ENCODE measurements around the gene TUBB6. TPM values are rescaled to one million over a fixed set of nuclear protein-coding genes. Genes with fewer than 3 reads are reported as not detected.

The TUBB6 gene
- total and polyA plus RNA-seq, 2 experiments from 2014 or later, result 148 to 329 TPM

GRCh38 chr18:12282442-12283039 lies 25.5 kb upstream of the TUBB6 start (continued):
- TF ChIP-seq, protein P1, sequence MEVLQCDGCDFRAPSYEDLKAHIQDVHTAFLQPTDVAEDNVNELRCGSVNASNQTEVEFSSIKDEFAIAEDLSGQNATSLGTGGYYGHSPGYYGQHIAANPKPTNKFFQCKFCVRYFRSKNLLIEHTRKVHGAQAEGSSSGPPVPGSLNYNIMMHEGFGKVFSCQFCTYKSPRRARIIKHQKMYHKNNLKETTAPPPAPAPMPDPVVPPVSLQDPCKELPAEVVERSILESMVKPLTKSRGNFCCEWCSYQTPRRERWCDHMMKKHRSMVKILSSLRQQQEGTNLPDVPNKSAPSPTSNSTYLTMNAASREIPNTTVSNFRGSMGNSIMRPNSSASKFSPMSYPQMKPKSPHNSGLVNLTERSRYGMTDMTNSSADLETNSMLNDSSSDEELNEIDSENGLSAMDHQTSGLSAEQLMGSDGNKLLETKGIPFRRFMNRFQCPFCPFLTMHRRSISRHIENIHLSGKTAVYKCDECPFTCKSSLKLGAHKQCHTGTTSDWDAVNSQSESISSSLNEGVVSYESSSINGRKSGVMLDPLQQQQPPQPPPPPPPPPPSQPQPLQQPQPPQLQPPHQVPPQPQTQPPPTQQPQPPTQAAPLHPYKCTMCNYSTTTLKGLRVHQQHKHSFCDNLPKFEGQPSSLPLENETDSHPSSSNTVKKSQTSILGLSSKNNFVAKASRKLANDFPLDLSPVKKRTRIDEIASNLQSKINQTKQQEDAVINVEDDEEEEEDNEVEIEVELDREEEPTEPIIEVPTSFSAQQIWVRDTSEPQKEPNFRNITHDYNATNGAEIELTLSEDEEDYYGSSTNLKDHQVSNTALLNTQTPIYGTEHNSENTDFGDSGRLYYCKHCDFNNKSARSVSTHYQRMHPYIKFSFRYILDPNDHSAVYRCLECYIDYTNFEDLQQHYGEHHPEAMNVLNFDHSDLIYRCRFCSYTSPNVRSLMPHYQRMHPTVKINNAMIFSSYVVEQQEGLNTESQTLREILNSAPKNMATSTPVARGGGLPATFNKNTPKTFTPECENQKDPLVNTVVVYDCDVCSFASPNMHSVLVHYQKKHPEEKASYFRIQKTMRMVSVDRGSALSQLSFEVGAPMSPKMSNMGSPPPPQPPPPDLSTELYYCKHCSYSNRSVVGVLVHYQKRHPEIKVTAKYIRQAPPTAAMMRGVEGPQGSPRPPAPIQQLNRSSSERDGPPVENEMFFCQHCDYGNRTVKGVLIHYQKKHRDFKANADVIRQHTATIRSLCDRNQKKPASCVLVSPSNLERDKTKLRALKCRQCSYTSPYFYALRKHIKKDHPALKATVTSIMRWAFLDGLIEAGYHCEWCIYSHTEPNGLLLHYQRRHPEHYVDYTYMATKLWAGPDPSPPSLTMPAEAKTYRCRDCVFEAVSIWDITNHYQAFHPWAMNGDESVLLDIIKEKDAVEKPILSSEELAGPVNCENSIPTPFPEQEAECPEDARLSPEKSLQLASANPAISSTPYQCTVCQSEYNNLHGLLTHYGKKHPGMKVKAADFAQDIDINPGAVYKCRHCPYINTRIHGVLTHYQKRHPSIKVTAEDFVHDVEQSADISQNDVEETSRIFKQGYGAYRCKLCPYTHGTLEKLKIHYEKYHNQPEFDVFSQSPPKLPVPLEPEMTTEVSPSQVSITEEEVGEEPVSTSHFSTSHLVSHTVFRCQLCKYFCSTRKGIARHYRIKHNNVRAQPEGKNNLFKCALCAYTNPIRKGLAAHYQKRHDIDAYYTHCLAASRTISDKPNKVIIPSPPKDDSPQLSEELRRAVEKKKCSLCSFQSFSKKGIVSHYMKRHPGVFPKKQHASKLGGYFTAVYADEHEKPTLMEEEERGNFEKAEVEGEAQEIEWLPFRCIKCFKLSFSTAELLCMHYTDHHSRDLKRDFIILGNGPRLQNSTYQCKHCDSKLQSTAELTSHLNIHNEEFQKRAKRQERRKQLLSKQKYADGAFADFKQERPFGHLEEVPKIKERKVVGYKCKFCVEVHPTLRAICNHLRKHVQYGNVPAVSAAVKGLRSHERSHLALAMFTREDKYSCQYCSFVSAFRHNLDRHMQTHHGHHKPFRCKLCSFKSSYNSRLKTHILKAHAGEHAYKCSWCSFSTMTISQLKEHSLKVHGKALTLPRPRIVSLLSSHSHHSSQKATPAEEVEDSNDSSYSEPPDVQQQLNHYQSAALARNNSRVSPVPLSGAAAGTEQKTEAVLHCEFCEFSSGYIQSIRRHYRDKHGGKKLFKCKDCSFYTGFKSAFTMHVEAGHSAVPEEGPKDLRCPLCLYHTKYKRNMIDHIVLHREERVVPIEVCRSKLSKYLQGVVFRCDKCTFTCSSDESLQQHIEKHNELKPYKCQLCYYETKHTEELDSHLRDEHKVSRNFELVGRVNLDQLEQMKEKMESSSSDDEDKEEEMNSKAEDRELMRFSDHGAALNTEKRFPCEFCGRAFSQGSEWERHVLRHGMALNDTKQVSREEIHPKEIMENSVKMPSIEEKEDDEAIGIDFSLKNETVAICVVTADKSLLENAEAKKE (CRISPR knock-in tag; IDR thresholded peaks at IDR 0.05), result no peak
- TF ChIP-seq REST (IDR thresholded peaks at IDR 0.05; ENCODE audit: unreplicated experiment) (no peak), STAT1 (IDR thresholded peaks at IDR 0.05; ENCODE audit: unreplicated experiment) (no peak), EZH2 (IDR thresholded peaks at IDR 0.05; ENCODE audit: low read depth, unreplicated experiment) (no peak), NANOG (IDR thresholded peaks at IDR 0.05; ENCODE audit: borderline replicate concordance) (no peak), ZNF114 (CRISPR knock-in tag; IDR thresholded peaks at IDR 0.05) (no peak), POLR2AphosphoS5 (IDR thresholded peaks at IDR 0.05; ENCODE audit: low read depth) (no peak), JUNB (IDR thresholded peaks at IDR 0.05; ENCODE audit: unreplicated experiment) (no peak)
